ENCODE results near the gene C11orf16. TPM values are rescaled to one million over a fixed set of nuclear protein-coding genes. Genes with fewer than 3 reads are reported as not detected.

C11orf16 gene
- total RNA-seq, 1 donor = not detected

- no peak overlapping the region for H3K4me2 ChIP-seq (ENCODE audit: insufficient read depth, low read length)
- DNase-seq (ENCODE audit: insufficient read length, low spot score, missing footprints) = no peak
- no peak for TF ChIP-seq CTCF (IDR thresholded peaks at IDR 0.05; ENCODE audit: extremely low read depth, low read depth, low read length)
- no peak overlapping the region for H3K27ac ChIP-seq (ENCODE audit: low read depth, low read length)
- peaks cover 51% of the 10 kb centered on the region for H3K36me3 ChIP-seq (ENCODE audit: insufficient read depth, low read length)
- no peaks in the 10 kb centered on the region for H4K20me1 ChIP-seq (ENCODE audit: insufficient read depth, low read length)
- no peak overlapping the region for H2AFZ ChIP-seq (ENCODE audit: low read length)
- no peaks in the 10 kb centered on the region for H3K79me2 ChIP-seq (ENCODE audit: insufficient read depth, low read length)
- H3K9me3 ChIP-seq (ENCODE audit: low read depth, low read length) = no peaks in the 10 kb centered on the region
- H3K27me3 ChIP-seq (ENCODE audit: insufficient read depth, low read length) = no peaks in the 10 kb centered on the region
- H3K4me1 ChIP-seq (ENCODE audit: insufficient read depth, low read length) = peaks cover 5% of the 10 kb centered on the region
- H3K4me3 ChIP-seq (ENCODE audit: insufficient read depth, low read length) = no peak overlapping the region
Observed at GRCh38 chr11:8922691-8923090, 10.1 kb downstream of the C11orf16 start.

- Histone ChIP-seq H2AFZ (ENCODE audit: low read length) (no peak overlapping the region), H3K4me3 (ENCODE audit: insufficient read depth, low read length) (peak overlapping the region; percentile 2), H3K79me2 (ENCODE audit: insufficient read depth, low read length) (peaks cover 7% of the 10 kb centered on the region), H3K9me3 (ENCODE audit: low read depth, low read length) (no peaks in the 10 kb centered on the region), H3K4me1 (ENCODE audit: insufficient read depth, low read length) (peaks cover 32% of the 10 kb centered on the region), H3K4me2 (ENCODE audit: insufficient read depth, low read length) (peak overlapping the region; percentile 57), H3K27ac (ENCODE audit: low read depth, low read length) (peak overlapping the region; percentile 51), H3K36me3 (ENCODE audit: insufficient read depth, low read length) (peaks cover 52% of the 10 kb centered on the region), H3K27me3 (ENCODE audit: insufficient read depth, low read length) (no peaks in the 10 kb centered on the region), H4K20me1 (ENCODE audit: insufficient read depth, low read length) (no peaks in the 10 kb centered on the region)
- TF ChIP-seq CTCF (IDR thresholded peaks at IDR 0.05; ENCODE audit: extremely low read depth, low read depth, low read length) = no peak
- DNase-seq (ENCODE audit: insufficient read length, low spot score, missing footprints) = peak; percentile 93
Observed at GRCh38 chr11:8917157-8917825, 15.5 kb downstream of the C11orf16 start.

GRCh38 chr11:8914661-8915018 is 18.1 kb downstream of the C11orf16 start:
- DNase-seq (ENCODE audit: insufficient read length, low spot score, missing footprints) = no peak
- Histone ChIP-seq H3K27ac (ENCODE audit: low read depth, low read length) (no peak overlapping the region), H3K9me3 (ENCODE audit: low read depth, low read length) (no peaks in the 10 kb centered on the region), H3K4me3 (ENCODE audit: insufficient read depth, low read length) (no peak overlapping the region), H3K36me3 (ENCODE audit: insufficient read depth, low read length) (peaks cover 28% of the 10 kb centered on the region), H2AFZ (ENCODE audit: low read length) (no peak overlapping the region), H3K4me1 (ENCODE audit: insufficient read depth, low read length) (peaks cover 35% of the 10 kb centered on the region), H4K20me1 (ENCODE audit: insufficient read depth, low read length) (no peaks in the 10 kb centered on the region), H3K79me2 (ENCODE audit: insufficient read depth, low read length) (peaks cover 17% of the 10 kb centered on the region), H3K4me2 (ENCODE audit: insufficient read depth, low read length) (peak overlapping the region; percentile 56), H3K27me3 (ENCODE audit: insufficient read depth, low read length) (no peaks in the 10 kb centered on the region)
- TF ChIP-seq CTCF (IDR thresholded peaks at IDR 0.05; ENCODE audit: extremely low read depth, low read depth, low read length) = no peak

- DNase-seq (ENCODE audit: insufficient read length, low spot score, missing footprints) = peak; percentile 86
- Histone ChIP-seq H3K4me2 (ENCODE audit: insufficient read depth, low read length) (peak overlapping the region; percentile 56), H4K20me1 (ENCODE audit: insufficient read depth, low read length) (no peaks in the 10 kb centered on the region), H3K27me3 (ENCODE audit: insufficient read depth, low read length) (no peaks in the 10 kb centered on the region), H2AFZ (ENCODE audit: low read length) (peak overlapping the region; percentile 59), H3K27ac (ENCODE audit: low read depth, low read length) (peak overlapping the region; percentile 43), H3K9me3 (ENCODE audit: low read depth, low read length) (no peaks in the 10 kb centered on the region), H3K36me3 (ENCODE audit: insufficient read depth, low read length) (peaks cover 24% of the 10 kb centered on the region), H3K4me3 (ENCODE audit: insufficient read depth, low read length) (peak overlapping the region; percentile 46), H3K79me2 (ENCODE audit: insufficient read depth, low read length) (peaks cover 17% of the 10 kb centered on the region), H3K4me1 (ENCODE audit: insufficient read depth, low read length) (peaks cover 35% of the 10 kb centered on the region)
- peak; percentile 75 for TF ChIP-seq CTCF (IDR thresholded peaks at IDR 0.05; ENCODE audit: extremely low read depth, low read depth, low read length)
Observed at GRCh38 chr11:8913961-8914660, 18.6 kb downstream of the C11orf16 start.
